Activated CD8-positive, alpha-beta T cell treated with anti-CD3 and anti-CD28 coated beads for 36 hours (primary cell): Measurements from ENCODE around the gene DCLK3. TPM values are rescaled to one million over a fixed set of nuclear protein-coding genes. Genes with fewer than 3 reads are reported as not detected.

Experiments used
- ATAC-seq: fragments of 200-7000 bp; cut with Tn5 transposase; one replicate; pipeline ENCODE4 v1.10.0; 2021; ENCODE audit warnings: mild to moderate bottlenecking, moderate library complexity
- CTCF ChIA-PET: fragments of 350-600 bp; sonication (Branson Sonifier 250); formaldehyde crosslinking; loops from one replicate; lab custom pipeline; 2021; ENCODE audit warnings: antibody characterized with exemption; lab: Charles Lee
- POLR2A ChIA-PET: fragments of 350-600 bp; sonication (Branson Sonifier 250); formaldehyde crosslinking; loops from one replicate; lab custom pipeline; 2021; ENCODE audit warnings: antibody characterized with exemption; lab: Charles Lee
- DNase-seq: peaks from one replicate; pipeline ENCODE4 v3.0.0-alpha.2; 2020
- H3K27ac Mint-ChIP-seq: one replicate; pipeline ENCODE4 v1.8.0; 2021; ENCODE audit warnings: mild to moderate bottlenecking, mixed read lengths
- H3K27me3 Mint-ChIP-seq: one replicate; pipeline ENCODE4 v1.8.0; 2021; ENCODE audit warnings: mixed read lengths
- H3K36me3 Mint-ChIP-seq: one replicate; pipeline ENCODE4 v1.8.0; 2021; ENCODE audit warnings: low read depth, mixed read lengths
- H3K4me1 Mint-ChIP-seq: one replicate; pipeline ENCODE4 v1.8.0; 2021; ENCODE audit warnings: low read depth, mixed read lengths
- H3K4me3 Mint-ChIP-seq: one replicate; pipeline ENCODE4 v1.8.0; 2021; ENCODE audit warnings: mild to moderate bottlenecking, moderate library complexity, mixed read lengths
- H3K9me3 Mint-ChIP-seq: one replicate; pipeline ENCODE4 v1.8.0; 2021; ENCODE audit warnings: mixed read lengths
- intact Hi-C: fragments of 100-400 bp; cut with micrococcal nuclease; formaldehyde crosslinking; loops from one replicate; pipeline ENCODE4 v1.10.0; 2022
- total RNA-seq, 2 experiments: library from RNA; stranded (reverse); gene quantifications; one replicate each; pipeline ENCODE4 v1.2.3, GENCODE V29; 2021
- TF ChIP-seq, protein P1 (sequence below): fragments of 200-600 bp; IDR thresholded peaks from one replicate; pipeline ENCODE4 v1.8.0; 2022; ENCODE audit warnings: antibody characterized with exemption, mild to moderate bottlenecking

DCLK3 gene
- total RNA-seq, 2 experiments from 2014 or later, result 0.05 TPM; not detected in 1

DNA sequence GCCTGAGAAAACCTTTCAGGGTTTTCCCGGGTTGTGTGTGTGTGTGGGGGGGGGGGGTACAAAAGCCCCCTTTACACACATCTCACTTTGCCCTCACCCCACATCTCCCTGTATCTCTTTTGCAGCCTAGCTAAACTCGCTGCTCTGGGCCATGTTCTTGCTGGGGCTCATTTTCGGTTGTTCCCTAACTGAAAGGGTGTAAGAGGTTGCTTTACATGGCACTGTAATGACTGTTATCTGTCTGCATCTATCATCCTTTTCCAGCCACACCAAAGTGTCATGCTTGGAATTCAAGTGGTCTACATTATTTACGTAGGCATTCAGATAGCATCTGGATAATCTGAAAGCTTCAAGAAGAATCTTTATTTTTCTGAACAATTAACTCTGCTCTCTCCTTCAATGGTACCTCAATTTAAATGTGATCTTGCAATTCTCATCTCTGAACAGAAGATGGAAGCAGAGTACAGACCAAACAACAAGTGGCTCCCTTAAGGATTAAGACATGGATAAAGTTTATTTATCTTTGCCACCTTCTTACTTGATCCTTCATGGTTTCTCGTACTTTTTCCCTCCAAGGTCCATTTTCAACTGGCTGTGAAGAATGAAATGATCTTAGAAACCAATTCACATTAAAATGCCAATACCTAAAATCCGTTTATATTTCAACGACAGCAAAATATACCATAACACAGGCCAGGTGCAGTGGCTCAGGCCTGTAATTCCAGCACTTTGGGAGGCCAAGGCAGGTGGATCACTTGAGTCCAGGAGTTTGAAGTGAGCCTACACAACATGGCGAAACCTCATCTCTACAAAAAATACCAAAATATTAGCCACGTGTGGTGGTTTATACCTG is 34.9 kb downstream of the DCLK3 start:
- no peaks in the 10 kb centered on the region for H3K9me3 Mint-ChIP-seq
- DNase-seq (no peak), ATAC-seq (peak; percentile 60)
- H3K4me1 Mint-ChIP-seq, result no peaks in the 10 kb centered on the region
- H3K27ac Mint-ChIP-seq, result no peak overlapping the region
- TF ChIP-seq, protein P1, sequence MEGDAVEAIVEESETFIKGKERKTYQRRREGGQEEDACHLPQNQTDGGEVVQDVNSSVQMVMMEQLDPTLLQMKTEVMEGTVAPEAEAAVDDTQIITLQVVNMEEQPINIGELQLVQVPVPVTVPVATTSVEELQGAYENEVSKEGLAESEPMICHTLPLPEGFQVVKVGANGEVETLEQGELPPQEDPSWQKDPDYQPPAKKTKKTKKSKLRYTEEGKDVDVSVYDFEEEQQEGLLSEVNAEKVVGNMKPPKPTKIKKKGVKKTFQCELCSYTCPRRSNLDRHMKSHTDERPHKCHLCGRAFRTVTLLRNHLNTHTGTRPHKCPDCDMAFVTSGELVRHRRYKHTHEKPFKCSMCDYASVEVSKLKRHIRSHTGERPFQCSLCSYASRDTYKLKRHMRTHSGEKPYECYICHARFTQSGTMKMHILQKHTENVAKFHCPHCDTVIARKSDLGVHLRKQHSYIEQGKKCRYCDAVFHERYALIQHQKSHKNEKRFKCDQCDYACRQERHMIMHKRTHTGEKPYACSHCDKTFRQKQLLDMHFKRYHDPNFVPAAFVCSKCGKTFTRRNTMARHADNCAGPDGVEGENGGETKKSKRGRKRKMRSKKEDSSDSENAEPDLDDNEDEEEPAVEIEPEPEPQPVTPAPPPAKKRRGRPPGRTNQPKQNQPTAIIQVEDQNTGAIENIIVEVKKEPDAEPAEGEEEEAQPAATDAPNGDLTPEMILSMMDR, result peak; percentile 72
- POLR2A ChIA-PET, result no interaction called here
- H3K36me3 Mint-ChIP-seq, result no peaks in the 10 kb centered on the region
- H3K4me3 Mint-ChIP-seq, result no peak overlapping the region
- H3K27me3 Mint-ChIP-seq, result no peaks in the 10 kb centered on the region
- intact Hi-C loops, result loop anchor here (1.0 to 2.0 kb wide), 2 partner anchors 140 to 229 kb away; no protein-coding TSS in a partner anchor
- CTCF ChIA-PET, result interaction anchor here (0.6 to 4.2 kb wide), 10 partner anchors 9 to 552 kb away, joined by 3 to 29 read pairs (median 3); no protein-coding TSS in a partner anchor

DNA sequence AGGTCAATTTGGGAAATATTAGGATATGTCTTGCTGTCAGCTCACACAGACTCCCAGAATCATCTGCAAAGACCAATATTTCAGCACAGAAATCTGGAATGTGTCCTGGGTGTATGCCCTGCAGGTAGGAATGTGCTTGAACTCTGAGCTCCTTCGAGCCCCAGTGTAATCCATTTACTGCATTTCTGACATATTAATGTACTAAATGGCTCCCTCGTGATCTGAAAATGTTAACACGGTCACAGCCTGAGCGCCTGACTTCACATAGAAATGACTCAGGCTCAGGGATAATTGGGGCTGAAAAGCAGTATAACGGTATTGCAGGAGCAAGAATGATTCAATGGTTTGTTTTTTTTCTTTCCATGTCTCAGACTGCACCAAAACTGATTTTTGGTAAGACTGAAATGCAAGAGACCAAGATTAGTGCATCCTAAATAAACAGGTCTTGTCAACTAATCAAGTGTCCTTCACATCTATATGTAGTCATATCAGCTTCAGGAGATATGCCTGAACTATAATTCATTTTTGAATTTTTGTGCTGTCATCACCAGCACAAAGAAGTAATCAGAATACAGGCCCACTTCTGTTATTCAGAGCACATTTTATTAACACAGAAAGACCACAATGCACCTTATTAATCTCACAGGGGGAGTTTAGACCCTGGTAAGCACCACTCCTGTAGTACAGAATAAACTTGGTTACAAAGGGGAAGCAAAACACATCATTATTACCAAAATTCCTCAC is 49.8 kb downstream of the DCLK3 start:
- H3K27ac Mint-ChIP-seq, result no peak overlapping the region

DNA sequence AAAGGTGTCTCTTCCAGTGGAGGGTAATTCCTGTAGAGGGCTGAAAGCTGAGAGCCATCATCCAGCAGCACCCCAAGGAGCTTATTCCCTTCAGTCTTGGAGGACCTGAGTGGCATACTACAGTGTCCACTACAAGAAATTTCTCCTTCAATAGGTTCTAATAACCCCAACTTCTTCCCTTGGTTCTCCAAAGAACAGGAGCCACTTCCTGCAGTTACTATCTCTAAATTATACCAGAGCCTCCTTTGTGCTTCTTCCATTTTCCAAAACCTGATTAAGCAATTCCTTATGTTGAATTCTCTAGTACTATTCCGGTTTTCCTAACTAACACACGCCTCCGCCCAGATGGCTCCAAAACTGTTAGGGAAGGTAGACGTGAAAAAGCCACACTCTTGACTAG is 50.4 kb downstream of the DCLK3 start:
- Mint-ChIP-seq H3K36me3 (no peaks in the 10 kb centered on the region), H3K9me3 (no peaks in the 10 kb centered on the region), H3K27ac (no peak overlapping the region), H3K4me3 (no peak overlapping the region), H3K4me1 (no peaks in the 10 kb centered on the region), H3K27me3 (no peaks in the 10 kb centered on the region)
- ChIA-PET POLR2A (no interaction called here), CTCF (interaction anchor here (1.3 kb wide), 1 partner anchor 245 kb away, joined by 4 read pairs; no protein-coding TSS in a partner anchor)
- intact Hi-C loops, result no loop called here
- no peak for ATAC-seq
- DNase-seq, result no peak
- TF ChIP-seq, protein P1, result no peak

More for the DNA sequence above, 49.8 kb downstream of the DCLK3 start:
- ChIA-PET CTCF (no interaction called here), POLR2A (no interaction called here)
- intact Hi-C loops, result no loop called here
- H3K27me3 Mint-ChIP-seq, result no peaks in the 10 kb centered on the region
- H3K4me3 Mint-ChIP-seq, result no peak overlapping the region
- DNase-seq, result no peak
- H3K4me1 Mint-ChIP-seq, result no peaks in the 10 kb centered on the region
- no peaks in the 10 kb centered on the region for H3K36me3 Mint-ChIP-seq
- ATAC-seq, result no peak
- H3K9me3 Mint-ChIP-seq, result no peaks in the 10 kb centered on the region
- TF ChIP-seq, protein P1, result no peak

DNA sequence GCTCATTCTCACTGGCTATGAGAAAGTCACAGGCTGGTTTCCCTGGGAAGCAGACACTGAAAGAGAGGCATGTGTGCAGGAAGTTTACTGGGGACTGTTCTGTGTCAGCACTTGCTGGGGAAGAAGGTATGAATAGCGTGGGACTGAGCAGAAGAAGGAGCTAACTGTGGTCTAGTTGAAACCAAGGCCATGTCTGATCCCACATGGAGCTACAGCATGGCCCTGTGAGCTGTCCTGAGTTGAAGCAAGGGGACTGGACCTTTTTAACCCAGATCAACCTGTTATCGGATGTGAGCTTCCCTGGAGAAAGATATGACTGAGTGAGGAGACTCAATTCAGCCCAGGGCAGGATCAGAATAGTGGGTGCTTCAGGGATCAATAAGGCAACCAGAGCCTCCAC is 53.7 kb downstream of the DCLK3 start:
- Mint-ChIP-seq H3K27me3 (no peaks in the 10 kb centered on the region), H3K4me1 (peaks cover 3% of the 10 kb centered on the region), H3K4me3 (no peak overlapping the region), H3K36me3 (no peaks in the 10 kb centered on the region), H3K9me3 (no peaks in the 10 kb centered on the region), H3K27ac (no peak overlapping the region)
- ChIA-PET POLR2A (no interaction called here), CTCF (interaction anchor here (1.2 to 1.4 kb wide), 3 partner anchors 16 to 248 kb away, joined by 3 to 5 read pairs (median 4); no protein-coding TSS in a partner anchor)
- no peak for ATAC-seq
- DNase-seq, result no peak
- TF ChIP-seq, protein P1, result no peak
- intact Hi-C loops, result no loop called here
